ENCODE measurements around the gene APOBEC2. TPM values are rescaled to one million over a fixed set of nuclear protein-coding genes. Genes with fewer than 3 reads are reported as not detected.

Gene APOBEC2
- total and polyA plus RNA-seq, 2 of the 4 experiments (the other 2 are of a cell fraction) = not detected

- in situ Hi-C loops (cut with MboI; ENCODE audit: low sequenced_read_pairs) = no loop called here
- H3K36me3 ChIP-seq (ENCODE audit: control insufficient read depth, insufficient read depth, low read length) = peaks cover 11% of the 10 kb centered on the region
- BruUV-seq (replicated peaks) = no TSS peak
Observed at GRCh38 chr6:41079080-41079479, 26.1 kb downstream of the APOBEC2 start.

More at GRCh38 chr6:41079080-41079479, 26.1 kb downstream of the APOBEC2 start:
- H2AK9ac ChIP-seq (replicated peaks; ENCODE audit: low read depth, low read length, poor library complexity) = no peak overlapping the region
- intact Hi-C loops (cut with micrococcal nuclease) = no loop called here
- no peaks in the 10 kb centered on the region for H3K9me3 ChIP-seq (ENCODE audit: control insufficient read depth, insufficient read depth, low read length)
- H2BK120ac ChIP-seq (ENCODE audit: low read depth, low read length) = no peak overlapping the region
- ChIA-PET POLR2A (ENCODE audit: unreplicated experiment) (no interaction called here), CTCF (no interaction called here)
- 100% methylated on average over 1 of the region's 1 CpG; no CpG with 5 or more reads in 1 of the 2 experiments for WGBS, 2 experiments (ENCODE audit: extremely low coverage in 2 of 2, insufficient read length in 1 of 2)
- H3K14ac ChIP-seq (replicated peaks; ENCODE audit: low read depth, low read length) = no peak overlapping the region
- H3K4me1 ChIP-seq (ENCODE audit: control insufficient read depth, insufficient read depth, low read length) = peaks cover 3% of the 10 kb centered on the region
- no peak overlapping the region for H3K23ac ChIP-seq (ENCODE audit: low read depth, low read length)
- H2BK5ac ChIP-seq (ENCODE audit: low read depth, low read length, poor library complexity, severe bottlenecking) = no peak overlapping the region
- H4K5ac ChIP-seq (ENCODE audit: low read depth, low read length) = no peak overlapping the region
- H3K4ac ChIP-seq (ENCODE audit: low read depth, low read length) = no peak overlapping the region
- TF ChIP-seq RCOR1 (IDR thresholded peaks at IDR 0.05; ENCODE audit: insufficient replicate concordance, low read length) = no peak
- TF ChIP-seq USF2 (IDR thresholded peaks at IDR 0.05; ENCODE audit: low read depth, low read length) = no peak
- no peak for TF ChIP-seq SMC3 (IDR thresholded peaks at IDR 0.05; ENCODE audit: low read depth, low read length)
- TF ChIP-seq NFE2L2 (IDR thresholded peaks at IDR 0.05; ENCODE audit: low read depth, low read length) = no peak
- no peak for TF ChIP-seq RFX5 (IDR thresholded peaks at IDR 0.05; ENCODE audit: low read depth, low read length)
- no peak for TF ChIP-seq ELK1 (IDR thresholded peaks at IDR 0.05; ENCODE audit: borderline replicate concordance, low read depth, low read length)
- TF ChIP-seq FOS (IDR thresholded peaks at IDR 0.05; ENCODE audit: low read depth, low read length) = no peak
- TF ChIP-seq RAD21 (IDR thresholded peaks at IDR 0.05; ENCODE audit: low read length) = no peak
- no peak for TF ChIP-seq BHLHE40 (IDR thresholded peaks at IDR 0.05; ENCODE audit: low read depth, low read length)
- TF ChIP-seq MAZ (IDR thresholded peaks at IDR 0.05; ENCODE audit: borderline replicate concordance, low read depth, low read length) = no peak
- no peak for TF ChIP-seq POLR2A (IDR thresholded peaks at IDR 0.05; ENCODE audit: low read depth, low read length)
- TF ChIP-seq CTCF (conservative IDR thresholded peaks at IDR 0.05; ENCODE audit: low read depth, low read length) = no peak
- no peak for TF ChIP-seq MXI1 (IDR thresholded peaks at IDR 0.05; ENCODE audit: borderline replicate concordance, low read depth, low read length)
- TF ChIP-seq CHD1 (IDR thresholded peaks at IDR 0.05; ENCODE audit: low read depth, low read length) = no peak
- TF ChIP-seq MAFK (IDR thresholded peaks at IDR 0.05; ENCODE audit: low read depth, low read length) = no peak
- TF ChIP-seq CEBPB (IDR thresholded peaks at IDR 0.05; ENCODE audit: low read depth, low read length) = no peak
- H2BK15ac ChIP-seq (ENCODE audit: low read depth, low read length) = no peak overlapping the region
- no peak overlapping the region for H2BK20ac ChIP-seq (ENCODE audit: low read depth, low read length)
- H4K91ac ChIP-seq (ENCODE audit: insufficient read depth, low read depth, low read length) = no peak overlapping the region
- H3K4me3 ChIP-seq (ENCODE audit: insufficient read depth, low read depth, low read length) = no peak overlapping the region
- peaks cover 4% of the 10 kb centered on the region; the same call in 1 of the 2 replicates for H4K20me1 ChIP-seq (ENCODE audit: insufficient read depth, low read length)
- H3K9ac ChIP-seq (ENCODE audit: low read depth, low read length) = no peak overlapping the region
- H3K56ac ChIP-seq (ENCODE audit: extremely low read depth, insufficient read depth, low read length) = no peak overlapping the region
- no peak overlapping the region for H2AFZ ChIP-seq (replicated peaks; ENCODE audit: low read length, poor library complexity)
- H3K18ac ChIP-seq (ENCODE audit: low read depth, low read length) = no peak overlapping the region
- H3K4me2 ChIP-seq (ENCODE audit: low read depth, low read length) = no peak overlapping the region
- peaks cover 6% of the 10 kb centered on the region for H3K9me1 ChIP-seq (ENCODE audit: insufficient read depth, low read length)
- ATAC-seq (ENCODE audit: low read depth) (no peak), DNase-seq (no peak)
- peaks cover 30 to 33% of the 10 kb centered on the region in 2 experiments for H3K79me1 ChIP-seq (ENCODE audit: low read depth in 1 of 2, low read length in 2 of 2)
- no peak overlapping the region for H2AK5ac ChIP-seq (ENCODE audit: low read depth, low read length)
- H3K27ac ChIP-seq (ENCODE audit: insufficient read depth, low read length) = no peak overlapping the region
- no peak overlapping the region for H4K8ac ChIP-seq (ENCODE audit: low read depth in 2 of 2, low read length in 2 of 2)
- no peaks in the 10 kb centered on the region for H3K27me3 ChIP-seq (ENCODE audit: control insufficient read depth, insufficient read depth, low read length)
- dilution Hi-C loops (cut with HindIII; ENCODE audit: low sequenced_read_pairs, unreplicated experiment) = no loop called here
